CD4-positive, alpha-beta memory T cell (primary cell): ENCODE data around the gene STBD1. TPM values are rescaled to one million over a fixed set of nuclear protein-coding genes. Genes with fewer than 3 reads are reported as not detected.

Experiments used
- CTCF ChIA-PET: fragments of 350-600 bp; sonication (Branson Sonifier 250); formaldehyde crosslinking; loops from one replicate; lab custom pipeline; 2021; ENCODE audit warnings: inconsistent platforms; ENCODE audit not compliant: partially characterized antibody; lab: Charles Lee
- POLR2A ChIA-PET: fragments of 350-600 bp; sonication (Branson Sonifier 250); formaldehyde crosslinking; loops from one replicate; lab custom pipeline; 2021; ENCODE audit not compliant: partially characterized antibody; lab: Charles Lee
- DNase-seq, 5 donors: peaks; one replicate each; pipeline versions ENCODE4 v3.0.0 to v3.0.0-alpha.2; 2020 to 2022; ENCODE audit warnings: mixed read lengths in 1 of 5
- H3K27ac ChIP-seq: one replicate; pipeline ENCODE4 v1.7.0; 2013; ENCODE audit warnings: low read depth, low read length
- H3K27me3 ChIP-seq: 2 replicates; pipeline ENCODE4 v1.7.0; 2013; ENCODE audit warnings: mild to moderate bottlenecking, low read length, moderate library complexity; ENCODE audit not compliant: insufficient read depth
- H3K36me3 ChIP-seq: 2 replicates; pipeline ENCODE4 v1.7.0; 2013; ENCODE audit warnings: mild to moderate bottlenecking, low read length, moderate library complexity; ENCODE audit not compliant: insufficient read depth
- H3K4me1 ChIP-seq: 2 replicates; pipeline ENCODE4 v1.7.0; 2013; ENCODE audit warnings: mild to moderate bottlenecking, low read length, moderate library complexity; ENCODE audit not compliant: insufficient read depth
- H3K4me3 ChIP-seq, 2 donors: one replicate each; pipeline ENCODE4 v1.7.0; 2013; ENCODE audit warnings: low read length in 2 of 2, mild to moderate bottlenecking in 1 of 2
- H3K9me3 ChIP-seq, 2 donors: one replicate each; pipeline ENCODE4 v1.7.0; 2013; ENCODE audit warnings: low read length in 2 of 2, control low read depth in 1 of 2; ENCODE audit not compliant: control insufficient read depth in 1 of 2
- H3K27ac Mint-ChIP-seq, 7 donors: one replicate each; pipeline ENCODE4 v1.8.0; 2020 to 2021; ENCODE audit warnings: mixed read lengths in 7 of 7, mild to moderate bottlenecking in 6 of 7, inconsistent platforms in 3 of 7, moderate library complexity in 3 of 7
- H3K27me3 Mint-ChIP-seq, 2 donors: one replicate each; pipeline ENCODE4 v1.8.0; 2020 to 2021; ENCODE audit warnings: mixed read lengths in 2 of 2
- H3K36me3 Mint-ChIP-seq, 2 donors: one replicate each; pipeline ENCODE4 v1.8.0; 2020 to 2021; ENCODE audit warnings: mixed read lengths in 2 of 2, inconsistent platforms in 1 of 2, mild to moderate bottlenecking in 1 of 2
- H3K4me1 Mint-ChIP-seq, 4 donors: one replicate each; pipeline ENCODE4 v1.8.0; 2020 to 2021; ENCODE audit warnings: mixed read lengths in 4 of 4, mild to moderate bottlenecking in 1 of 4
- H3K4me3 Mint-ChIP-seq, 8 donors: one replicate each; pipeline ENCODE4 v1.8.0; 2020 to 2021; ENCODE audit warnings: mixed read lengths in 8 of 8, mild to moderate bottlenecking in 7 of 8, moderate library complexity in 6 of 8, inconsistent platforms in 3 of 8
- H3K9me3 Mint-ChIP-seq, 8 donors: one replicate each; pipeline ENCODE4 v1.8.0; 2020 to 2021; ENCODE audit warnings: mixed read lengths in 8 of 8, mild to moderate bottlenecking in 5 of 8, inconsistent platforms in 3 of 8, moderate library complexity in 1 of 8
- intact Hi-C: fragments of 100-400 bp; cut with micrococcal nuclease; formaldehyde crosslinking; loops from one replicate; pipeline ENCODE4 v1.15.1; 2023
- polyA plus RNA-seq, 2 donors: library from polyadenylated mRNA; unstranded; fragments of 300-500 nt; fragmentation: Illumina TruSeq; gene quantifications; one replicate each; pipeline ENCODE4 v1.2.3, GENCODE V29; 2021
- total RNA-seq, 2 experiments: library from RNA; stranded (reverse); gene quantifications; one replicate each; pipeline ENCODE4 v1.2.3, GENCODE V29; 2021

The STBD1 gene
- total and polyA plus RNA-seq, 4 experiments from 2014 or later: 1.2 to 3.8 (median 3.5) TPM

GRCh38 chr4:76316131-76316530 lies 9.6 kb downstream of the STBD1 start:
- Histone ChIP-seq H3K27ac (no peak overlapping the region), H3K36me3 (no peaks in the 10 kb centered on the region), H3K4me3 (no peak overlapping the region), H3K9me3 (no peaks in the 10 kb centered on the region), H3K4me1 (no peaks in the 10 kb centered on the region), H3K27me3 (no peaks in the 10 kb centered on the region)
- ChIA-PET CTCF (interaction anchor here (0.7 to 1.5 kb wide), 3 partner anchors 9 to 39 kb away, joined by 3 to 8 read pairs (median 5); partner anchors contain the start of gene STBD1), POLR2A (no interaction called here)
- Mint-ChIP-seq H3K4me1 (no peaks in the 10 kb centered on the region), H3K9me3 (peaks cover 4 to 47% (median 26%) of the 10 kb centered on the region in 8 donors), H3K27me3 (peaks cover 1 to 10% of the 10 kb centered on the region in 2 donors), H3K27ac (no peak overlapping the region), H3K36me3 (peaks cover 9 to 11% of the 10 kb centered on the region in 2 donors), H3K4me3 (no peak overlapping the region)
- no peak for DNase-seq
- intact Hi-C loops: no loop called here

- no peaks in the 10 kb centered on the region for H3K4me1 Mint-ChIP-seq
- H3K27ac Mint-ChIP-seq: no peak overlapping the region
- Histone ChIP-seq H3K4me1 (no peaks in the 10 kb centered on the region), H3K36me3 (no peaks in the 10 kb centered on the region), H3K9me3 (peaks cover 7 to 12% of the 10 kb centered on the region in 2 donors), H3K4me3 (no peak overlapping the region), H3K27ac (no peak overlapping the region), H3K27me3 (no peaks in the 10 kb centered on the region)
- ChIA-PET CTCF (no interaction called here), POLR2A (no interaction called here)
- peaks cover 0 to 1% of the 10 kb centered on the region in 2 donors for H3K36me3 Mint-ChIP-seq
- peaks cover 0 to 5% of the 10 kb centered on the region in 2 donors for H3K27me3 Mint-ChIP-seq
- peaks cover 0 to 51% (median 31%) of the 10 kb centered on the region in 8 donors for H3K9me3 Mint-ChIP-seq
- no peak overlapping the region for H3K4me3 Mint-ChIP-seq
- no peak for DNase-seq
- intact Hi-C loops: no loop called here
These were observed 15.7 kb downstream of the STBD1 start for GRCh38 chr4:76322236-76322635.

GRCh38 chr4:76325072-76325471 lies 18.5 kb downstream of the STBD1 start:
- ChIA-PET POLR2A (no interaction called here), CTCF (interaction anchor here (0.7 to 1.6 kb wide), 2 partner anchors 9 to 19 kb away, joined by 3 read pairs; no protein-coding TSS in a partner anchor)
- no peak overlapping the region for H3K27ac ChIP-seq
- Mint-ChIP-seq H3K4me3 (no peak overlapping the region), H3K4me1 (no peaks in the 10 kb centered on the region), H3K9me3 (peaks cover 8 to 45% (median 32%) of the 10 kb centered on the region in 8 donors), H3K36me3 (peaks cover 0 to 5% of the 10 kb centered on the region in 2 donors), H3K27me3 (peaks cover 3 to 6% of the 10 kb centered on the region in 2 donors), H3K27ac (no peak overlapping the region)
- no peak for DNase-seq
- H3K36me3 ChIP-seq: no peaks in the 10 kb centered on the region
- intact Hi-C loops: no loop called here
- no peaks in the 10 kb centered on the region for H3K27me3 ChIP-seq
- H3K4me1 ChIP-seq: no peaks in the 10 kb centered on the region
- peaks cover 7 to 12% of the 10 kb centered on the region in 2 donors for H3K9me3 ChIP-seq
- no peak overlapping the region for H3K4me3 ChIP-seq

GRCh38 chr4:76326515-76326914 lies 20.0 kb downstream of the STBD1 start:
- no peak for DNase-seq
- Mint-ChIP-seq H3K4me3 (no peak overlapping the region), H3K4me1 (no peaks in the 10 kb centered on the region), H3K36me3 (peaks cover 0 to 5% of the 10 kb centered on the region in 2 donors), H3K27ac (no peak overlapping the region), H3K27me3 (peaks cover 4 to 6% of the 10 kb centered on the region in 2 donors), H3K9me3 (peaks cover 8 to 40% (median 30%) of the 10 kb centered on the region in 8 donors)
- intact Hi-C loops: no loop called here
- ChIA-PET POLR2A (no interaction called here), CTCF (interaction anchor here (1.6 kb wide), 1 partner anchor 21 kb away, joined by 3 read pairs; no protein-coding TSS in a partner anchor)
- no peak overlapping the region for H3K27ac ChIP-seq
- H3K9me3 ChIP-seq: peaks cover 7 to 12% of the 10 kb centered on the region in 2 donors
- no peaks in the 10 kb centered on the region for H3K27me3 ChIP-seq
- H3K36me3 ChIP-seq: no peaks in the 10 kb centered on the region
- no peak overlapping the region for H3K4me3 ChIP-seq
- H3K4me1 ChIP-seq: no peaks in the 10 kb centered on the region

- ChIA-PET CTCF (interaction anchor here (0.8 kb wide), 1 partner anchor 10 kb away, joined by 3 read pairs; no protein-coding TSS in a partner anchor), POLR2A (no interaction called here)
- Histone ChIP-seq H3K4me1 (no peaks in the 10 kb centered on the region), H3K9me3 (no peaks in the 10 kb centered on the region), H3K27ac (no peak overlapping the region), H3K27me3 (no peaks in the 10 kb centered on the region), H3K4me3 (no peak overlapping the region), H3K36me3 (no peaks in the 10 kb centered on the region)
- Mint-ChIP-seq H3K36me3 (no peaks in the 10 kb centered on the region), H3K27ac (no peak overlapping the region), H3K4me1 (no peaks in the 10 kb centered on the region), H3K9me3 (no peaks in the 10 kb centered on the region), H3K27me3 (peaks cover 2 to 5% of the 10 kb centered on the region in 2 donors), H3K4me3 (no peak overlapping the region)
- intact Hi-C loops: no loop called here
- DNase-seq: no peak
These were observed 28.4 kb downstream of the STBD1 start for GRCh38 chr4:76334885-76335284.

GRCh38 chr4:76339364-76339763 lies 32.8 kb downstream of the STBD1 start:
- Mint-ChIP-seq H3K27ac (no peak overlapping the region), H3K4me1 (no peaks in the 10 kb centered on the region), H3K27me3 (peaks cover 0 to 7% of the 10 kb centered on the region in 2 donors), H3K36me3 (no peaks in the 10 kb centered on the region), H3K4me3 (no peak overlapping the region), H3K9me3 (peaks cover 0 to 2% (median 0%) of the 10 kb centered on the region in 8 donors)
- intact Hi-C loops: no loop called here
- Histone ChIP-seq H3K27me3 (no peaks in the 10 kb centered on the region), H3K4me3 (no peak overlapping the region), H3K9me3 (no peaks in the 10 kb centered on the region), H3K4me1 (no peaks in the 10 kb centered on the region), H3K36me3 (no peaks in the 10 kb centered on the region), H3K27ac (no peak overlapping the region)
- ChIA-PET CTCF (no interaction called here), POLR2A (no interaction called here)
- no peak for DNase-seq

GRCh38 chr4:76341063-76341462 lies 34.5 kb downstream of the STBD1 start:
- no peak overlapping the region for H3K27ac ChIP-seq
- intact Hi-C loops: no loop called here
- Mint-ChIP-seq H3K27ac (no peak overlapping the region), H3K4me1 (no peaks in the 10 kb centered on the region), H3K36me3 (peaks cover 0 to 3% of the 10 kb centered on the region in 2 donors), H3K9me3 (peaks cover 0 to 6% (median 0%) of the 10 kb centered on the region in 8 donors), H3K4me3 (no peak overlapping the region), H3K27me3 (peaks cover 0 to 7% of the 10 kb centered on the region in 2 donors)
- no peak for DNase-seq
- H3K4me1 ChIP-seq: no peaks in the 10 kb centered on the region
- H3K9me3 ChIP-seq: no peaks in the 10 kb centered on the region
- no peak overlapping the region for H3K4me3 ChIP-seq
- H3K36me3 ChIP-seq: no peaks in the 10 kb centered on the region
- ChIA-PET CTCF (no interaction called here), POLR2A (no interaction called here)
- H3K27me3 ChIP-seq: no peaks in the 10 kb centered on the region
